PC-9 (cell line): ENCODE data around the gene IFNLR1. TPM values are rescaled to one million over a fixed set of nuclear protein-coding genes. Genes with fewer than 3 reads are reported as not detected.

Experiments used
- BruUV-seq: library from RNA; stranded (reverse); fragments of 400-500 nt; replicated peaks from 2 replicates; lab custom pipeline; 2021; lab: Mats Ljungman, UMichigan
- CTCF ChIA-PET: fragments of 300-600 bp; sonication (Branson Sonifier 250); formaldehyde crosslinking; loops from one replicate; lab custom pipeline; 2022; ENCODE audit warnings: antibody characterized with exemption; lab: Charles Lee
- POLR2A ChIA-PET: fragments of 300-600 bp; sonication (Branson Sonifier 250); formaldehyde crosslinking; loops from one replicate; lab custom pipeline; 2022; ENCODE audit warnings: antibody characterized with exemption; ENCODE audit not compliant: unreplicated experiment; lab: Charles Lee
- DNase-seq, 2 experiments: peaks; one replicate each; pipeline versions ENCODE4 v3.0.0 to v3.0.0-alpha.2; 2015 to 2022; ENCODE audit warnings: mixed read lengths in 1 of 2
- H2AFZ ChIP-seq: fragments of 200-600 bp; sonication (generic); 2 replicates; pipeline ENCODE4 v1.8.1; 2017; ENCODE audit warnings: antibody characterized with exemption
- H3F3A ChIP-seq: fragments of 200-600 bp; sonication (generic); 2 replicates; pipeline ENCODE4 v1.8.1; 2017; ENCODE audit warnings: antibody characterized with exemption, mild to moderate bottlenecking, low read depth; ENCODE audit not compliant: insufficient read depth
- H3K27ac ChIP-seq: fragments of 200-600 bp; sonication (generic); 2 replicates; pipeline ENCODE4 v1.6.1; 2016; ENCODE audit warnings: mixed run types
- H3K27me3 ChIP-seq: fragments of 200-600 bp; sonication (generic); 2 replicates; pipeline ENCODE4 v1.6.1; 2016; ENCODE audit warnings: low read depth, mixed run types; ENCODE audit not compliant: insufficient read depth
- H3K36me3 ChIP-seq: fragments of 200-600 bp; sonication (generic); 2 replicates; pipeline ENCODE4 v1.6.1; 2016; ENCODE audit warnings: low read depth, mixed run types
- H3K4me1 ChIP-seq: fragments of 200-600 bp; sonication (generic); replicated peaks from 2 replicates; pipeline ENCODE4 v1.6.1; 2016; ENCODE audit warnings: mixed run types; ENCODE audit not compliant: insufficient read depth
- H3K4me2 ChIP-seq: fragments of 200-600 bp; sonication (generic); 2 replicates; pipeline ENCODE4 v1.6.1; 2017; ENCODE audit warnings: mixed run types
- H3K4me3 ChIP-seq: fragments of 200-600 bp; sonication (generic); 2 replicates; pipeline ENCODE4 v1.6.1; 2016; ENCODE audit warnings: mixed run types
- H3K79me2 ChIP-seq: fragments of 200-600 bp; sonication (generic); 2 replicates; pipeline ENCODE4 v1.6.1; 2017; ENCODE audit warnings: low read depth, mixed run types
- H3K9me2 ChIP-seq: fragments of 200-600 bp; sonication (generic); 2 replicates; pipeline ENCODE4 v1.8.1; 2017; ENCODE audit warnings: mild to moderate bottlenecking; ENCODE audit not compliant: insufficient read depth
- H3K9me3 ChIP-seq: fragments of 200-600 bp; sonication (generic); 2 replicates; pipeline ENCODE4 v1.8.1; 2016; ENCODE audit warnings: low read depth; ENCODE audit not compliant: insufficient read depth
- H4K20me1 ChIP-seq: fragments of 200-600 bp; sonication (generic); 2 replicates; pipeline ENCODE4 v1.8.1; 2017; ENCODE audit not compliant: insufficient read depth
- EZH2 ChIP-seq: fragments of 200-600 bp; sonication (generic); IDR thresholded peaks from 2 replicates; pipeline ENCODE4 v1.8.0; 2017; ENCODE audit warnings: antibody characterized with exemption, low read depth
- intact Hi-C: fragments of 100-400 bp; cut with micrococcal nuclease; formaldehyde crosslinking; loops from one replicate; pipeline ENCODE4 v1.10.0; 2022; ENCODE audit not compliant: unreplicated experiment
- total RNA-seq: library from RNA; stranded (reverse); gene quantifications from 2 replicates; pipeline ENCODE4 v1.2.3, GENCODE V29; 2021
- TF ChIP-seq, protein P1 (sequence below): fragments of 200-600 bp; sonication (generic); conservative IDR thresholded peaks from 2 replicates; pipeline ENCODE4 v1.6.1; 2017; ENCODE audit warnings: mixed run types, antibody characterized with exemption, mild to moderate bottlenecking, moderate library complexity

IFNLR1 gene
- total RNA-seq, 1 experiment from 2014 or later: 5.5 TPM

DNA sequence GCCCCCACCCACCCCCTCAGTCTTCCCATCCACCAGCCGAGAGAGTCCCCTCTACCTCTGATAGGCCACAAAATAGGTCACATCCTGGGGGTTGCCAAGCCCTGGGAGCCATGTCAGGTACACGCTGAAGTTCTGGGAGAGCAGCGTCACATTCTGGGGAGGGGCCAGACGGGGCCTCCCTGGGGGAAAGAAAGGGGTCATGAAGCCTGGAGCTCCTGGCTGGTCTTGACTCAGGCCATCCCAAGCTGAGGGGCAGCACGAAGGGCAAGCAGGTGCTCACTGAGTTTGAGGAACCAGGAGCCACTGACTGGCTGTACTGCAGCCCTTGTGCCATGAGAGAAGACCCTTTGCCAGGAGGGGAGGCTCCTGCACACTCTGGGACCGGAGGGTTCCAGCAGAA is 6.4 kb downstream of the IFNLR1 start:
- ChIA-PET CTCF (no interaction called here), POLR2A (no interaction called here)
- Histone ChIP-seq H3F3A (no peaks in the 10 kb centered on the region), H2AFZ (no peak overlapping the region), H3K36me3 (no peaks in the 10 kb centered on the region), H3K4me2 (no peak overlapping the region), H3K4me3 (no peak overlapping the region), H3K79me2 (no peaks in the 10 kb centered on the region), H4K20me1 (no peaks in the 10 kb centered on the region), H3K27ac (no peak overlapping the region), H3K9me2 (no peaks in the 10 kb centered on the region), H3K4me1 (0 out of 2 replicates have a peak, but pooled peaks cover 1% of the 10 kb centered on the region), H3K9me3 (no peaks in the 10 kb centered on the region), H3K27me3 (no peaks in the 10 kb centered on the region)
- intact Hi-C loops: no loop called here
- BruUV-seq: no TSS peak
- DNase-seq: no peak
- no peak for TF ChIP-seq EZH2
- TF ChIP-seq, protein P1, sequence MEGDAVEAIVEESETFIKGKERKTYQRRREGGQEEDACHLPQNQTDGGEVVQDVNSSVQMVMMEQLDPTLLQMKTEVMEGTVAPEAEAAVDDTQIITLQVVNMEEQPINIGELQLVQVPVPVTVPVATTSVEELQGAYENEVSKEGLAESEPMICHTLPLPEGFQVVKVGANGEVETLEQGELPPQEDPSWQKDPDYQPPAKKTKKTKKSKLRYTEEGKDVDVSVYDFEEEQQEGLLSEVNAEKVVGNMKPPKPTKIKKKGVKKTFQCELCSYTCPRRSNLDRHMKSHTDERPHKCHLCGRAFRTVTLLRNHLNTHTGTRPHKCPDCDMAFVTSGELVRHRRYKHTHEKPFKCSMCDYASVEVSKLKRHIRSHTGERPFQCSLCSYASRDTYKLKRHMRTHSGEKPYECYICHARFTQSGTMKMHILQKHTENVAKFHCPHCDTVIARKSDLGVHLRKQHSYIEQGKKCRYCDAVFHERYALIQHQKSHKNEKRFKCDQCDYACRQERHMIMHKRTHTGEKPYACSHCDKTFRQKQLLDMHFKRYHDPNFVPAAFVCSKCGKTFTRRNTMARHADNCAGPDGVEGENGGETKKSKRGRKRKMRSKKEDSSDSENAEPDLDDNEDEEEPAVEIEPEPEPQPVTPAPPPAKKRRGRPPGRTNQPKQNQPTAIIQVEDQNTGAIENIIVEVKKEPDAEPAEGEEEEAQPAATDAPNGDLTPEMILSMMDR: no peak

DNA sequence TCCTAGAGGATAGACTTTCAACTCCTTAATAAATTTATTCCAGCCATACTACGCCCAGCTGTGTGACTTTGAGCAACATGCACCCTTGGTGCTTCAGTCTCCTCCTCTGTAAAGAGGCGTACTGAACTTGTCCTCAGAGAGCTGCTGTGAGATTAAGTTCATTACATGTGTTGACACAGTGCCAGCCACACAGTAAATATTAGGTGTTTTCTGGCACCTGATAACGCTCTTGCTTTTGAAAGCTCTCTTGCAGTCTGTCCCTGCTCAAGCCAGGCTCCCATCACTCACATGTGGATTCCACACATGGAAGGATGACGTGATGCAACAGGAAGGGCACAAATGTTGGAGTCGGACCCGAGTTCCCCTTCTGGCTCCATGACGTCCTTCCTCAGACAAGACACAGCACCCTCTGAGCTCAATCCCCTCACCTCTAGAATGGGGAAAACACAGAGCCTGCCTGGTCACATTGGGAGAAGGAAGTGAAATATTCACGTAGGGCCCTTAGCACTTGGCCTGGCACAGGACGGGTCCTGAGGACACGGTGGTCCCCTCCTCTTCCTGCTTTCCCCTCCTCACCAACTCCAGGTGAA is 7.7 kb downstream of the IFNLR1 start:
- no peak overlapping the region for H3K4me3 ChIP-seq
- no peaks in the 10 kb centered on the region for H3K9me2 ChIP-seq
- no peaks in the 10 kb centered on the region for H4K20me1 ChIP-seq
- H3K36me3 ChIP-seq: no peaks in the 10 kb centered on the region
- BruUV-seq: no TSS peak
- H2AFZ ChIP-seq: no peak overlapping the region
- H3K27me3 ChIP-seq: no peaks in the 10 kb centered on the region
- H3K4me1 ChIP-seq: peaks cover 11% of the 10 kb centered on the region; the same call in 1 of the 2 replicates
- TF ChIP-seq EZH2: no peak
- TF ChIP-seq, protein P1: no peak
- ChIA-PET POLR2A (interaction anchor here (0.7 kb wide), 1 partner anchor 141 kb away, joined by 15 read pairs; no protein-coding TSS in a partner anchor), CTCF (no interaction called here)
- H3K9me3 ChIP-seq: no peaks in the 10 kb centered on the region
- intact Hi-C loops: no loop called here
- no peaks in the 10 kb centered on the region for H3F3A ChIP-seq
- H3K27ac ChIP-seq: no peak overlapping the region
- DNase-seq: no peak
- H3K4me2 ChIP-seq: no peak overlapping the region
- H3K79me2 ChIP-seq: no peaks in the 10 kb centered on the region

DNA sequence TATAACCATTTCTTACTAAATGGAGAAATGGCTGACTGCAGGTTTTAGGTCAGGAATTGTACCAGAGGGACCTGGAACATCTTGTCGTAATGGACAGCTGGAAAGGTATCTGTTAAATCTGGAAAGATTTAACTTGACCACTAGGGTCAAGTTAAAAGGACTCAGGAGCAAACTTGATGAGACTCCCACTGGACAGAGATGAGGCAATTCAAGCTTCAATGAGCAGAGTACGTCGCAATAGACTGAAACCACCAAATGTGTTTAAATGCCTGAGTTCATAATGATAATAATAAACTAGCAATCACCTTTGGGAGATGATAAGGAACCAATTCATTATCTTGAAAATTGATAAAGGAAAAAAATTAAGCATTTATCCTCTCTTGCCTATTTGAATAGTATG is 8.7 kb downstream of the IFNLR1 start:
- Histone ChIP-seq H3K27me3 (no peaks in the 10 kb centered on the region), H3K79me2 (no peaks in the 10 kb centered on the region), H3K9me3 (no peaks in the 10 kb centered on the region), H4K20me1 (no peaks in the 10 kb centered on the region), H3K9me2 (no peaks in the 10 kb centered on the region), H2AFZ (no peak overlapping the region), H3K4me2 (no peak overlapping the region), H3K4me3 (no peak overlapping the region), H3F3A (no peaks in the 10 kb centered on the region), H3K4me1 (peaks cover 11% of the 10 kb centered on the region; the same call in 1 of the 2 replicates), H3K27ac (no peak overlapping the region), H3K36me3 (no peaks in the 10 kb centered on the region)
- TF ChIP-seq, protein P1: no peak
- no peak for TF ChIP-seq EZH2
- intact Hi-C loops: no loop called here
- no peak for DNase-seq
- POLR2A ChIA-PET: interaction anchor here (0.6 kb wide), 1 partner anchor 297 kb away, joined by 3 read pairs; no protein-coding TSS in a partner anchor
- no TSS peak for BruUV-seq
- CTCF ChIA-PET: interaction anchor here (0.7 kb wide), 1 partner anchor 27 kb away, joined by 3 read pairs; no protein-coding TSS in a partner anchor
